ENCODE results near the gene DLGAP5.

The DLGAP5 gene

GRCh38 chr14:55125403-55125802 lies 66.0 kb downstream of the DLGAP5 start:
- Histone ChIP-seq H3K36me3 (ENCODE audit: control insufficient read depth, insufficient read depth, low read length) (no peaks in the 10 kb centered on the region), H3K27me3 (ENCODE audit: control insufficient read depth, insufficient read depth, low read length) (no peaks in the 10 kb centered on the region), H3K4me1 (ENCODE audit: control insufficient read depth, insufficient read depth, low read length) (peaks cover 83% of the 10 kb centered on the region), H3K9me3 (ENCODE audit: control insufficient read depth, low read length) (no peaks in the 10 kb centered on the region), H3K4me3 (ENCODE audit: low read length) (no peak overlapping the region), H3K9ac (ENCODE audit: low read length) (peak overlapping the region; percentile 55)

GRCh38 chr14:55124774-55125386 lies 66.5 kb downstream of the DLGAP5 start:
- peak overlapping the region; percentile 55 for H3K9ac ChIP-seq (ENCODE audit: low read length)
- H3K4me1 ChIP-seq (ENCODE audit: control insufficient read depth, insufficient read depth, low read length): peaks cover 87% of the 10 kb centered on the region
- H3K27me3 ChIP-seq (ENCODE audit: control insufficient read depth, insufficient read depth, low read length): no peaks in the 10 kb centered on the region
- H3K36me3 ChIP-seq (ENCODE audit: control insufficient read depth, insufficient read depth, low read length): no peaks in the 10 kb centered on the region
- H3K9me3 ChIP-seq (ENCODE audit: control insufficient read depth, low read length): no peaks in the 10 kb centered on the region
- no peak overlapping the region for H3K4me3 ChIP-seq (ENCODE audit: low read length)

DNA sequence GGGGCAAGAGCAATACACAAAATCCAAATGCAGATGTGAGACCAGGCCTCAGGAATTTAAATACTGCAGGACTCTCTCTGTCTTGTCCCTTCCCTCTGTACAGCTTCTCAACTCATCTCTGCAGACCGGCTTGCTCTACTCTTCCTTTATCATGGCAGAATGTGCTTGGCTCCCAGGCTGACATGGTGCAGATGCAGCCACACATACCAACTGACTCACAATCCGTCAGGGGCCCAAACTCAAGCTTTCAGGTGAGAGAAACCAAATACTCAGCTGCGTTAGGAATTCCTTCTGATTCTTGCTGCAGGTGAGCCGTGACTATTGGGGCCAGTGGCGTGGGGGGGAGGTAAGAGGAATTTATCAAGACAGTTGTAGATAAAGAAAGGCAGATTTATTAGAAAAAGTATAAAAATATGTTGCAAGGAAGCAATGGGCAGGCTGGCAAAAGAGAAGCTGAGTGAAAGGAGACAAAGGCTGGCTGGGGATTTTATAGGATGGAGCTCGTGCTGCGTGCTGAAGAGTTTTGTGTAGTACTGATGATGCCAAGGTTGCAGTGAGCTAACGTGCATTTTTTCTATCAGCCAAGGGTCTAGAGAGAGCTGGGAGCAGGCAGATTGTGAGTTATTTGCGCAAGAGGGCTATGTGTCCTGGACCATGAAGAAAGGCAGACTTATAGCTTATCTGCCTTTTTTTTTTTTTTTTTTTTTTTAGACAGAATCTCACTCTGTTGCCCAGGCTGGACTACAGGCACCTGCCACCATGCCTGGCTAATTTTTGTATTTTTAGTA lies 67.3 kb downstream of the DLGAP5 start:
- Histone ChIP-seq H3K9me3 (ENCODE audit: control insufficient read depth, low read length) (no peaks in the 10 kb centered on the region), H3K4me1 (ENCODE audit: control insufficient read depth, insufficient read depth, low read length) (peaks cover 87% of the 10 kb centered on the region), H3K4me3 (ENCODE audit: low read length) (no peak overlapping the region), H3K9ac (ENCODE audit: low read length) (no peak overlapping the region), H3K36me3 (ENCODE audit: control insufficient read depth, insufficient read depth, low read length) (no peaks in the 10 kb centered on the region), H3K27me3 (ENCODE audit: control insufficient read depth, insufficient read depth, low read length) (no peaks in the 10 kb centered on the region)

- Histone ChIP-seq H3K4me3 (ENCODE audit: low read length) (no peak overlapping the region), H3K4me1 (ENCODE audit: control insufficient read depth, insufficient read depth, low read length) (peaks cover 91% of the 10 kb centered on the region), H3K9me3 (ENCODE audit: control insufficient read depth, low read length) (no peaks in the 10 kb centered on the region), H3K27me3 (ENCODE audit: control insufficient read depth, insufficient read depth, low read length) (no peaks in the 10 kb centered on the region), H3K36me3 (ENCODE audit: control insufficient read depth, insufficient read depth, low read length) (no peaks in the 10 kb centered on the region), H3K9ac (ENCODE audit: low read length) (peak overlapping the region; percentile 63)
These were observed 68.3 kb downstream of the DLGAP5 start for GRCh38 chr14:55123101-55123500.

DNA sequence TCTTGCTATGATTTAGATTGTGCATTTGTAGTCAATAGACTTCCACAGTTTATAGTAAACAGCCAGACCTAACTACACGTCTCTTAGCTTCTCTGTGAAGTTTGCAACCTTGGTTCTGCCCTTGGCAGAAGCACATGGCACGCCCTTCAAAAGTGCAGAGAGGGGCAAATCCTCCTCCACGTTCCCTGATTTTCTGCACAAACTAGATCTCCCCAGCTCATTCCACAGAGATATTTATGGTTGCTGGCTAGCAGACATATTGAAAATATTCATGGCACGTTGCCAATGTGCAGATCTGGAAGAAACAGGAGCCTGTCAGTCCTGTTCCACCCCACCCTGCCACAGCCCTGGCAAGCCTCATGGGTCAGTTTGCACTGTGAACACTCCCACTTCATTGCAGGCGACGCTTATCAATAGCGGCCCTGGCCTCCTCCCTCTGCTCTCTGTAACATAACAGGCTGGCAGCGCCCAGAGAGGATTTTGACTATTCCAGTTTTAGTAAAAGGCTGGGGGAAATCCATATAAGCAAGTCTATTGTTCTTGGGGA lies 68.9 kb downstream of the DLGAP5 start:
- H3K36me3 ChIP-seq (ENCODE audit: control insufficient read depth, insufficient read depth, low read length): no peaks in the 10 kb centered on the region
- H3K4me3 ChIP-seq (ENCODE audit: low read length): no peak overlapping the region
- H3K4me1 ChIP-seq (ENCODE audit: control insufficient read depth, insufficient read depth, low read length): peaks cover 90% of the 10 kb centered on the region
- H3K9me3 ChIP-seq (ENCODE audit: control insufficient read depth, low read length): no peaks in the 10 kb centered on the region
- H3K27me3 ChIP-seq (ENCODE audit: control insufficient read depth, insufficient read depth, low read length): no peaks in the 10 kb centered on the region
- peak overlapping the region; percentile 63 for H3K9ac ChIP-seq (ENCODE audit: low read length)

- H3K9ac ChIP-seq (ENCODE audit: low read length): peak overlapping the region; percentile 7
- H3K4me1 ChIP-seq (ENCODE audit: control insufficient read depth, insufficient read depth, low read length): peaks cover 88% of the 10 kb centered on the region
- H3K36me3 ChIP-seq (ENCODE audit: control insufficient read depth, insufficient read depth, low read length): no peaks in the 10 kb centered on the region
- no peaks in the 10 kb centered on the region for H3K9me3 ChIP-seq (ENCODE audit: control insufficient read depth, low read length)
- no peaks in the 10 kb centered on the region for H3K27me3 ChIP-seq (ENCODE audit: control insufficient read depth, insufficient read depth, low read length)
- H3K4me3 ChIP-seq (ENCODE audit: low read length): no peak overlapping the region
These were observed 69.6 kb downstream of the DLGAP5 start for GRCh38 chr14:55121628-55122439.

GRCh38 chr14:55120571-55121495 lies 70.6 kb downstream of the DLGAP5 start:
- peak overlapping the region; percentile 7 for H3K9ac ChIP-seq (ENCODE audit: low read length)
- H3K36me3 ChIP-seq (ENCODE audit: control insufficient read depth, insufficient read depth, low read length): no peaks in the 10 kb centered on the region
- H3K4me3 ChIP-seq (ENCODE audit: low read length): no peak overlapping the region
- H3K9me3 ChIP-seq (ENCODE audit: control insufficient read depth, low read length): no peaks in the 10 kb centered on the region
- H3K27me3 ChIP-seq (ENCODE audit: control insufficient read depth, insufficient read depth, low read length): no peaks in the 10 kb centered on the region
- H3K4me1 ChIP-seq (ENCODE audit: control insufficient read depth, insufficient read depth, low read length): peaks cover 88% of the 10 kb centered on the region

DNA sequence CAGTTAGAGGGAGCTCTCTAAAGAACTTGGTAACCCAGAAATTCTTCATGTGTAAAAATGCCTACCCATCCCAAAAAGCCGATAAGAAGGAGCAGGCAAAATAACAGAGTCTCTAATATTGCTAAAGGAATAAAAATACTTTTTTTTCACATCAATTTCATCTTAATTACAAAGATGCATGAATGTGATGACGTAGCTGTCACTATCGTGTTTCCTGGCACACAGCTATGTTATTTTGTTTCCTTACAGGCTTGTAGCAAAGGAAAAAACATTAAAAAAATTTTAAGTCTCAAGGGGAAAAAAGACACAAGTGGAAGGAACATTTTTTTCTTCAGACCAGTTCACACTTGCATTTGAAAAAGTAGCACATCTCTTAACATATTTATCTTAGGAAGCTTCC lies 72.6 kb downstream of the DLGAP5 start:
- no peaks in the 10 kb centered on the region for H3K9me3 ChIP-seq (ENCODE audit: control insufficient read depth, low read length)
- no peaks in the 10 kb centered on the region for H3K36me3 ChIP-seq (ENCODE audit: control insufficient read depth, insufficient read depth, low read length)
- H3K4me3 ChIP-seq (ENCODE audit: low read length): no peak overlapping the region
- H3K4me1 ChIP-seq (ENCODE audit: control insufficient read depth, insufficient read depth, low read length): peaks cover 79% of the 10 kb centered on the region
- no peaks in the 10 kb centered on the region for H3K27me3 ChIP-seq (ENCODE audit: control insufficient read depth, insufficient read depth, low read length)
- no peak overlapping the region for H3K9ac ChIP-seq (ENCODE audit: low read length)

GRCh38 chr14:55117803-55118441 lies 73.5 kb downstream of the DLGAP5 start:
- H3K4me1 ChIP-seq (ENCODE audit: control insufficient read depth, insufficient read depth, low read length): peaks cover 70% of the 10 kb centered on the region
- no peak overlapping the region for H3K9ac ChIP-seq (ENCODE audit: low read length)
- H3K27me3 ChIP-seq (ENCODE audit: control insufficient read depth, insufficient read depth, low read length): no peaks in the 10 kb centered on the region
- H3K4me3 ChIP-seq (ENCODE audit: low read length): no peak overlapping the region
- H3K9me3 ChIP-seq (ENCODE audit: control insufficient read depth, low read length): no peaks in the 10 kb centered on the region
- no peaks in the 10 kb centered on the region for H3K36me3 ChIP-seq (ENCODE audit: control insufficient read depth, insufficient read depth, low read length)

DNA sequence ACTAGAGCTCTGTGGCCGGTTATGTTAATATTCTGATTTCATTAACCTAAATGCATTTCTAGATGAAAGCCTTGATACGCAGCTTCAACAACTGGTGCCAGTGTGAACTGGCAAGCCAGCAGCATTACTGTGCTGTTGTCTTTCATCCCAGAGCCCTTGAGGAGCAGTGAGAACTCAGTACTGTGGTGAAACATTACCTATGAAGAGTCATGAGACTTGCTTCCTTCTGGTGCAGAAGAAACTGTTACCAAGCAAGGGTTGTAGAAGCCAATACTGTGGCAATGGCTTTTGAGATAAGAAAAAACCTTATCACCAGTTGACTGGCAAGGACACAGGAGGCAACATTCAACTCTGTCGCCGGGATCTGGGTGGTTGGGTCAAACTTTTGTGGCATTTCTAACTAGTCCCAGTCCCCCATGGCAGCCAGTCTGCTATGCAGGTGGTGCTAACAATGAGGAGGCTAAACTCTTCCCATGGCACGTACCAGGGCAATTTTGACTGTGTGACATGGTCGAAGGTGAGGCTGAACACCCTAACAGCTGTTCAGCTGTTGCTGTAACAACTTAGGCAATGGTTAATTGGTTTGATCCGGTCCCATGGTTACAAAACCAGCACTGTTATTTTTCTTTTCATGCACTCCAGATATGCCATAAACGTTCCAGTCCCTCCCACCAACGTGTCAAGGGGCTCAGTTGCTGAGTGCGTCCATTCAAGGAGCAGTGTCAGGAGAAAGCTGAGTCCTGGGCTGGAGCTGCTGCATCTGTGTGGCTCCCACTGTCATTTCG lies 74.9 kb downstream of the DLGAP5 start:
- Histone ChIP-seq H3K27me3 (ENCODE audit: control insufficient read depth, insufficient read depth, low read length) (no peaks in the 10 kb centered on the region), H3K9ac (ENCODE audit: low read length) (no peak overlapping the region), H3K36me3 (ENCODE audit: control insufficient read depth, insufficient read depth, low read length) (no peaks in the 10 kb centered on the region), H3K9me3 (ENCODE audit: control insufficient read depth, low read length) (no peaks in the 10 kb centered on the region), H3K4me3 (ENCODE audit: low read length) (no peak overlapping the region), H3K4me1 (ENCODE audit: control insufficient read depth, insufficient read depth, low read length) (peaks cover 55% of the 10 kb centered on the region)

All from mucosa of stomach (tissue), 1 donor.